Tibial artery (tissue), 4 donors: ENCODE data around the gene TNFSF4.

Experiments
- DNase-seq, 2 donors: peaks; one replicate each; pipeline ENCODE4 v3.0.0-alpha.2; 2019
- H3K27ac ChIP-seq, 2 donors: fragments of 200-600 bp; sonication (generic) in 1 of 2; 1 replicate in 1 of 2; 2 replicates in 1 of 2; pipeline ENCODE4 v1.5.1; 2018 to 2019; ENCODE audit warnings: mild to moderate bottlenecking in 1 of 2
- H3K27me3 ChIP-seq, 2 donors: fragments of 200-600 bp; sonication (generic) in 1 of 2; one replicate each; pipeline versions ENCODE4 v1.5.1 to v1.6.0; 2016 to 2019
- H3K36me3 ChIP-seq, 3 donors: fragments of 200-600 bp; sonication (generic) in 2 of 3; one replicate each; pipeline ENCODE4 v1.5.1; 2016 to 2019; ENCODE audit warnings: mild to moderate bottlenecking in 2 of 3
- H3K4me1 ChIP-seq, 4 donors: fragments of 200-600 bp; sonication (generic) in 2 of 4; 1 replicate in 3 of 4; 2 replicates in 1 of 4; pipeline ENCODE4 v1.5.1; 2016 to 2019
- H3K4me3 ChIP-seq, 2 donors: fragments of 200-600 bp; sonication (generic) in 1 of 2; 1 replicate in 1 of 2; 2 replicates in 1 of 2; pipeline ENCODE4 v1.5.1; 2018 to 2019; ENCODE audit warnings: mild to moderate bottlenecking in 2 of 2
- H3K9me3 ChIP-seq, 3 donors: fragments of 200-600 bp; sonication (generic) in 1 of 3; one replicate each; pipeline ENCODE4 v1.5.1; 2016 to 2019
- CTCF ChIP-seq, 2 experiments: fragments of 200-600 bp in 1 of 2; fragments of 450-650 bp in 1 of 2; IDR thresholded peaks; one replicate each; pipeline ENCODE4 v1.5.1; 2017 to 2019; ENCODE audit warnings: antibody characterized with exemption in 2 of 2, mild to moderate bottlenecking in 1 of 2, moderate library complexity in 1 of 2
- intact Hi-C: fragments of 100-400 bp; cut with DNase I; formaldehyde crosslinking; loops from one replicate; pipeline ENCODE4 v1.15.0; 2023; ENCODE audit warnings: low total_unique reads

Gene TNFSF4

GRCh38 chr1:173173388-173173787 lies 33.7 kb downstream of the TNFSF4 start:
- no peak for TF ChIP-seq CTCF (IDR thresholded peaks at IDR 0.05)
- Histone ChIP-seq H3K36me3 (no peaks in the 10 kb centered on the region), H3K9me3 (peaks cover 4 to 19% (median 15%) of the 10 kb centered on the region in 3 donors), H3K4me1 (no peaks in the 10 kb centered on the region), H3K27ac (no peak overlapping the region), H3K27me3 (no peaks in the 10 kb centered on the region), H3K4me3 (no peak overlapping the region)
- intact Hi-C loops = no loop called here
- no peak for DNase-seq

GRCh38 chr1:173171152-173171551 lies 36.0 kb downstream of the TNFSF4 start:
- DNase-seq = no peak
- intact Hi-C loops = no loop called here
- TF ChIP-seq CTCF (IDR thresholded peaks at IDR 0.05) = no peak
- H3K27me3 ChIP-seq = no peaks in the 10 kb centered on the region
- H3K36me3 ChIP-seq = no peaks in the 10 kb centered on the region
- peaks cover 4 to 19% (median 10%) of the 10 kb centered on the region in 3 donors for H3K9me3 ChIP-seq
- no peaks in the 10 kb centered on the region for H3K4me1 ChIP-seq
- H3K27ac ChIP-seq = no peak overlapping the region
- H3K4me3 ChIP-seq = no peak overlapping the region

- H3K4me1 ChIP-seq = no peaks in the 10 kb centered on the region
- peaks cover 4 to 19% (median 10%) of the 10 kb centered on the region in 3 donors for H3K9me3 ChIP-seq
- TF ChIP-seq CTCF (IDR thresholded peaks at IDR 0.05) = no peak
- H3K4me3 ChIP-seq = no peak overlapping the region
- H3K27me3 ChIP-seq = no peaks in the 10 kb centered on the region
- H3K36me3 ChIP-seq = no peaks in the 10 kb centered on the region
- no peak overlapping the region for H3K27ac ChIP-seq
- DNase-seq = no peak
- intact Hi-C loops = no loop called here
These were observed 38.2 kb downstream of the TNFSF4 start for GRCh38 chr1:173168941-173169340.

- intact Hi-C loops = no loop called here
- no peak for TF ChIP-seq CTCF (IDR thresholded peaks at IDR 0.05)
- Histone ChIP-seq H3K4me3 (no peak overlapping the region), H3K36me3 (no peaks in the 10 kb centered on the region), H3K9me3 (no peaks in the 10 kb centered on the region), H3K27me3 (no peaks in the 10 kb centered on the region), H3K4me1 (no peaks in the 10 kb centered on the region), H3K27ac (no peak overlapping the region)
- DNase-seq = no peak
These were observed 42.4 kb downstream of the TNFSF4 start for GRCh38 chr1:173164686-173165085.

GRCh38 chr1:173164178-173164577 lies 43.0 kb downstream of the TNFSF4 start:
- no peak for TF ChIP-seq CTCF (IDR thresholded peaks at IDR 0.05)
- Histone ChIP-seq H3K36me3 (no peaks in the 10 kb centered on the region), H3K4me3 (no peak overlapping the region), H3K4me1 (no peaks in the 10 kb centered on the region), H3K27me3 (no peaks in the 10 kb centered on the region), H3K27ac (no peak overlapping the region), H3K9me3 (no peaks in the 10 kb centered on the region)
- intact Hi-C loops = no loop called here
- DNase-seq = no peak

GRCh38 chr1:173163222-173163621 lies 43.9 kb downstream of the TNFSF4 start:
- H3K27me3 ChIP-seq = no peaks in the 10 kb centered on the region
- DNase-seq = no peak
- TF ChIP-seq CTCF (IDR thresholded peaks at IDR 0.05) = no peak
- no peaks in the 10 kb centered on the region for H3K9me3 ChIP-seq
- no peak overlapping the region for H3K27ac ChIP-seq
- H3K4me1 ChIP-seq = no peaks in the 10 kb centered on the region
- no peaks in the 10 kb centered on the region for H3K36me3 ChIP-seq
- intact Hi-C loops = no loop called here
- H3K4me3 ChIP-seq = no peak overlapping the region
